Brain microvascular endothelial cell (primary cell): ENCODE measurements around the gene FXYD2.

Source experiments
- DNase-seq: peaks from one replicate; pipeline ENCODE4 v3.0.0-alpha.2; 2020
- H3K27ac ChIP-seq: fragments of 250-450 bp; sonication (Bioruptor Pico); 2 replicates; pipeline ENCODE4 v1.5.1; 2020; ENCODE audit warnings: mild to moderate bottlenecking, moderate library complexity
- H3K27me3 ChIP-seq: fragments of 250-450 bp; sonication (Bioruptor Pico); replicated peaks from 2 replicates; pipeline ENCODE4 v1.5.1; 2020; ENCODE audit warnings: mild to moderate bottlenecking
- H3K36me3 ChIP-seq: fragments of 250-450 bp; sonication (Bioruptor Pico); replicated peaks from 2 replicates; pipeline ENCODE4 v1.5.1; 2020; ENCODE audit warnings: mild to moderate bottlenecking
- H3K4me3 ChIP-seq: 2 replicates; pipeline ENCODE4 v1.5.1; 2011; ENCODE audit warnings: low read depth, mild to moderate bottlenecking, control low read depth, low read length, moderate library complexity
- CTCF ChIP-seq: IDR thresholded peaks from 2 replicates; pipeline ENCODE4 v1.5.1; 2011; ENCODE audit warnings: low read depth, mild to moderate bottlenecking, moderate library complexity, low read length, control low read depth, inconsistent platforms; ENCODE audit errors: missing control alignments
- in situ Hi-C: cut with HindIII; loops from 2 replicates; pipeline ENCODE4 v1.10.0; 2017; ENCODE audit warnings: low sequenced_read_pairs, low pct_ligation_motif_present

The FXYD2 gene

GRCh38 chr11:117827521-117828511, 3.3 kb upstream of the FXYD2 start:
- Histone ChIP-seq H3K27me3 (no peaks in the 10 kb centered on the region), H3K4me3 (no peak overlapping the region), H3K27ac (no peak overlapping the region), H3K36me3 (no peaks in the 10 kb centered on the region)
- TF ChIP-seq CTCF, result no peak
- in situ Hi-C loops, result loop anchor here (25.0 kb wide), 1 partner anchor 109 kb away; the partner anchor contains the start of gene TMPRSS13
- no peak for DNase-seq

GRCh38 chr11:117826832-117827231, 2.3 kb upstream of the FXYD2 start:
- no peaks in the 10 kb centered on the region for H3K27me3 ChIP-seq
- in situ Hi-C loops, result loop anchor here (25.0 kb wide), 1 partner anchor 110 kb away; the partner anchor contains the start of gene TMPRSS13
- H3K4me3 ChIP-seq, result no peak overlapping the region
- no peaks in the 10 kb centered on the region for H3K36me3 ChIP-seq
- TF ChIP-seq CTCF, result no peak
- no peak for DNase-seq
- H3K27ac ChIP-seq, result no peak overlapping the region

- TF ChIP-seq CTCF, result no peak
- Histone ChIP-seq H3K36me3 (no peaks in the 10 kb centered on the region), H3K27me3 (no peaks in the 10 kb centered on the region), H3K27ac (no peak overlapping the region), H3K4me3 (no peak overlapping the region)
- in situ Hi-C loops, result loop anchor here (25.0 kb wide), 1 partner anchor 111 kb away; the partner anchor contains the start of gene TMPRSS13
- DNase-seq, result no peak
These were observed 1.6 kb upstream of the FXYD2 start for GRCh38 chr11:117826190-117826570.

GRCh38 chr11:117825538-117826189, 1.1 kb upstream of the FXYD2 start:
- Histone ChIP-seq H3K36me3 (no peaks in the 10 kb centered on the region), H3K27ac (no peak overlapping the region), H3K4me3 (no peak overlapping the region), H3K27me3 (no peaks in the 10 kb centered on the region)
- in situ Hi-C loops, result loop anchor here (25.0 kb wide), 1 partner anchor 112 kb away; the partner anchor contains the start of gene TMPRSS13
- TF ChIP-seq CTCF, result no peak
- DNase-seq, result no peak

- in situ Hi-C loops, result loop anchor here (25.0 kb wide), 1 partner anchor 387 kb away; no protein-coding TSS in a partner anchor
- no peak for TF ChIP-seq CTCF
- H3K27me3 ChIP-seq, result no peaks in the 10 kb centered on the region
- H3K4me3 ChIP-seq, result no peak overlapping the region
- H3K36me3 ChIP-seq, result no peaks in the 10 kb centered on the region
- DNase-seq, result no peak
- H3K27ac ChIP-seq, result no peak overlapping the region
These were observed 561 bp downstream of the FXYD2 start for GRCh38 chr11:117823946-117824420.
